ENCODE data around the gene HTT. TPM values are rescaled to one million over a fixed set of nuclear protein-coding genes. Genes with fewer than 3 reads are reported as not detected.

The HTT gene
- total and polyA plus RNA-seq, 9 of the 15 experiments (the other 6 are each of a cell fraction or from before 2014, with no cell fraction given) = 0.66 to 31.6 (median 14.7) TPM

DNA sequence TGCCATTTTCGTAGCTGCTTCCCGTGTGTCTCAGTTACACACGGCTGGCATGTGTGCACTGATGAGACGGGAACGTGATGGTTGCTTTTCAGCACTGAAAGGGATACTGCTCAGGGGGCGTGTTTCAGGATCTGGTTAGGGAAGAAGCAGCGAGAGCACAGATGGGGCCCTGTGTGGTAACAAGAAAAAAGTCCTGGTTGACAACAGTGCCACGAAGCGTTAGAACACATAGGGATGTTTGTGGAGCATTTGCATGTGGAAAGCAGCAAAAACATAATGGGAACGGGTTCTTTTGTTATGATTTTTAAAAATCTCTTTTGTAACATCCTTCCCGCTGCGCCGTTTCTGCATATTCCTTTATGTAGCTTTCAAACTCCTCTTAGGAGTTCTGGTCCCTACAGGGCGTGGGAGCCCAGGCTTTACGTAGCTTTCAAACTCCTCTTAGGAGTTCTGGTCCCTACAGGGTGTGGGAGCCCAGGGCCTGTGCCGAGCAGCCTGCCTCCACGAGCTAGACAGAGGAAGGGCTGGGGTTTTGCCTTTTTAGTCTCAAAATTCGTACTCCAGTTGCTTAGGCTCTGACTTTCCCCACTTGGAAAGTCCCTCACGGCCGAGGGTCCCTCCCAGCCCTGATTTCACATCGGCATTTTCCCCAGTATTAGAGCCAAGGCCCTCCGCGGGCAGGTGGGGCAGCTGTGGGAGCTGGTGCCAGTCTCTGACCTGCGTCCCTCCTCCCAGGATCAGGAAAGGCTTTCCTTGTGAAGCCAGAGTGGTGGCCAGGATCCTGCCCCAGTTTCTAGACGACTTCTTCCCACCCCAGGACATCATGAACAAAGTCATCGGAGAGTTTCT, 163.5 kb downstream of the HTT start:
- no peak overlapping the region for H3K4me3 ChIP-seq

More for the DNA sequence above, 163.5 kb downstream of the HTT start:
- intact Hi-C loops (cut with micrococcal nuclease) (no loop called here), in situ Hi-C loops (cut with MboI) (no loop called here)
- WGBS (ENCODE audit: insufficient coverage, low coverage, missing lambda C conversion rate) = 76% methylated on average over 26 of the region's 26 CpGs
- no peak overlapping the region for H2AFZ ChIP-seq (ENCODE audit: low read depth, low read length)
- peaks cover 2% of the 10 kb centered on the region for H3K9me1 ChIP-seq (ENCODE audit: control insufficient read depth, insufficient read depth, low read length)
- ChIA-PET POLR2A (interaction anchor here (0.6 to 0.8 kb wide), 2 partner anchors 10 to 62 kb away, joined by 3 to 4 read pairs; no protein-coding TSS in a partner anchor), CTCF (ENCODE audit: low intra/inter-chr PET ratio) (no interaction called here)
- ATAC-seq = no peak
- no peak for DNase-seq (ENCODE audit: extremely low read depth in 1 of 4, low spot score in 3 of 4)
- no peaks in the 10 kb centered on the region for H3K79me2 ChIP-seq (ENCODE audit: control insufficient read depth, insufficient read depth, low read length)
- H3K27me3 ChIP-seq (ENCODE audit: control insufficient read depth in 2 of 2, insufficient read depth in 2 of 2, low read length in 2 of 2) = no peaks in the 10 kb centered on the region
- H3K9ac ChIP-seq (ENCODE audit: insufficient read depth in 1 of 2, low read depth in 2 of 2, low read length in 2 of 2) = no peak overlapping the region
- peaks cover 22 to 39% of the 10 kb centered on the region in 2 experiments; a peak in 4 of 5 replicates for H3K4me1 ChIP-seq (replicated peaks in 1 of 2; ENCODE audit: control insufficient read depth in 2 of 2, insufficient read depth in 2 of 2, low read length in 2 of 2)
- no peak overlapping the region for H3K4me2 ChIP-seq (ENCODE audit: insufficient read depth, low read length)
- TF ChIP-seq, protein P1, sequence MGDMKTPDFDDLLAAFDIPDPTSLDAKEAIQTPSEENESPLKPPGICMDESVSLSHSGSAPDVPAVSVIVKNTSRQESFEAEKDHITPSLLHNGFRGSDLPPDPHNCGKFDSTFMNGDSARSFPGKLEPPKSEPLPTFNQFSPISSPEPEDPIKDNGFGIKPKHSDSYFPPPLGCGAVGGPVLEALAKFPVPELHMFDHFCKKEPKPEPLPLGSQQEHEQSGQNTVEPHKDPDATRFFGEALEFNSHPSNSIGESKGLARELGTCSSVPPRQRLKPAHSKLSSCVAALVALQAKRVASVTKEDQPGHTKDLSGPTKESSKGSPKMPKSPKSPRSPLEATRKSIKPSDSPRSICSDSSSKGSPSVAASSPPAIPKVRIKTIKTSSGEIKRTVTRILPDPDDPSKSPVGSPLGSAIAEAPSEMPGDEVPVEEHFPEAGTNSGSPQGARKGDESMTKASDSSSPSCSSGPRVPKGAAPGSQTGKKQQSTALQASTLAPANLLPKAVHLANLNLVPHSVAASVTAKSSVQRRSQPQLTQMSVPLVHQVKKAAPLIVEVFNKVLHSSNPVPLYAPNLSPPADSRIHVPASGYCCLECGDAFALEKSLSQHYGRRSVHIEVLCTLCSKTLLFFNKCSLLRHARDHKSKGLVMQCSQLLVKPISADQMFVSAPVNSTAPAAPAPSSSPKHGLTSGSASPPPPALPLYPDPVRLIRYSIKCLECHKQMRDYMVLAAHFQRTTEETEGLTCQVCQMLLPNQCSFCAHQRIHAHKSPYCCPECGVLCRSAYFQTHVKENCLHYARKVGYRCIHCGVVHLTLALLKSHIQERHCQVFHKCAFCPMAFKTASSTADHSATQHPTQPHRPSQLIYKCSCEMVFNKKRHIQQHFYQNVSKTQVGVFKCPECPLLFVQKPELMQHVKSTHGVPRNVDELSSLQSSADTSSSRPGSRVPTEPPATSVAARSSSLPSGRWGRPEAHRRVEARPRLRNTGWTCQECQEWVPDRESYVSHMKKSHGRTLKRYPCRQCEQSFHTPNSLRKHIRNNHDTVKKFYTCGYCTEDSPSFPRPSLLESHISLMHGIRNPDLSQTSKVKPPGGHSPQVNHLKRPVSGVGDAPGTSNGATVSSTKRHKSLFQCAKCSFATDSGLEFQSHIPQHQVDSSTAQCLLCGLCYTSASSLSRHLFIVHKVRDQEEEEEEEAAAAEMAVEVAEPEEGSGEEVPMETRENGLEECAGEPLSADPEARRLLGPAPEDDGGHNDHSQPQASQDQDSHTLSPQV (IDR thresholded peaks at IDR 0.05) = no peak
- BruUV-seq (replicated peaks) = no TSS peak
- no peak for FAIRE-seq
- H3K36me3 ChIP-seq (ENCODE audit: control insufficient read depth, insufficient read depth, low read length) = peaks cover 22% of the 10 kb centered on the region; the same call in 2 of the 3 replicates
- H4K20me1 ChIP-seq (replicated peaks; ENCODE audit: control insufficient read depth, insufficient read depth, low read length) = no peaks in the 10 kb centered on the region; the same call in 1 of the 2 replicates
- H3K27ac ChIP-seq (ENCODE audit: extremely low read depth, low read depth, low read length) = no peak overlapping the region
- H3K9me3 ChIP-seq (replicated peaks; ENCODE audit: control insufficient read depth, insufficient read depth, low read depth, low read length) = no peaks in the 10 kb centered on the region
